NB4 (cell line): Measurements from ENCODE around the gene ATRNL1.

ENCODE experiments used
- POLR2A ChIP-seq: IDR thresholded peaks from 2 replicates; pipeline ENCODE4 v1.6.1; 2011; ENCODE audit warnings: mild to moderate bottlenecking; ENCODE audit not compliant: insufficient read length; ENCODE audit errors: extremely low read depth
- TF ChIP-seq, protein P1 (sequence below): IDR thresholded peaks from one replicate; pipeline ENCODE4 v1.5.1; 2012; ENCODE audit warnings: low read depth, low read length
- TF ChIP-seq, protein P2 (sequence below): IDR thresholded peaks from 2 replicates; pipeline ENCODE4 v1.6.1; 2011; ENCODE audit warnings: low read depth, low read length

GRCh38 chr10:115982076-115982475, 888.9 kb downstream of the ATRNL1 start:
- TF ChIP-seq, protein P1, sequence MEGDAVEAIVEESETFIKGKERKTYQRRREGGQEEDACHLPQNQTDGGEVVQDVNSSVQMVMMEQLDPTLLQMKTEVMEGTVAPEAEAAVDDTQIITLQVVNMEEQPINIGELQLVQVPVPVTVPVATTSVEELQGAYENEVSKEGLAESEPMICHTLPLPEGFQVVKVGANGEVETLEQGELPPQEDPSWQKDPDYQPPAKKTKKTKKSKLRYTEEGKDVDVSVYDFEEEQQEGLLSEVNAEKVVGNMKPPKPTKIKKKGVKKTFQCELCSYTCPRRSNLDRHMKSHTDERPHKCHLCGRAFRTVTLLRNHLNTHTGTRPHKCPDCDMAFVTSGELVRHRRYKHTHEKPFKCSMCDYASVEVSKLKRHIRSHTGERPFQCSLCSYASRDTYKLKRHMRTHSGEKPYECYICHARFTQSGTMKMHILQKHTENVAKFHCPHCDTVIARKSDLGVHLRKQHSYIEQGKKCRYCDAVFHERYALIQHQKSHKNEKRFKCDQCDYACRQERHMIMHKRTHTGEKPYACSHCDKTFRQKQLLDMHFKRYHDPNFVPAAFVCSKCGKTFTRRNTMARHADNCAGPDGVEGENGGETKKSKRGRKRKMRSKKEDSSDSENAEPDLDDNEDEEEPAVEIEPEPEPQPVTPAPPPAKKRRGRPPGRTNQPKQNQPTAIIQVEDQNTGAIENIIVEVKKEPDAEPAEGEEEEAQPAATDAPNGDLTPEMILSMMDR: no peak
- TF ChIP-seq, protein P2, sequence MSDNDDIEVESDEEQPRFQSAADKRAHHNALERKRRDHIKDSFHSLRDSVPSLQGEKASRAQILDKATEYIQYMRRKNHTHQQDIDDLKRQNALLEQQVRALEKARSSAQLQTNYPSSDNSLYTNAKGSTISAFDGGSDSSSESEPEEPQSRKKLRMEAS: no peak
- no peak for TF ChIP-seq POLR2A
